ENCODE results near the gene STRADA. TPM values are rescaled to one million over a fixed set of nuclear protein-coding genes. Genes with fewer than 3 reads are reported as not detected.

Gene STRADA
- total and polyA plus RNA-seq, 10 of the 15 experiments (the other 5 are each of a cell fraction or from before 2014, with no cell fraction given) = 13.3 to 54.1 (median 44.0) TPM

DNA sequence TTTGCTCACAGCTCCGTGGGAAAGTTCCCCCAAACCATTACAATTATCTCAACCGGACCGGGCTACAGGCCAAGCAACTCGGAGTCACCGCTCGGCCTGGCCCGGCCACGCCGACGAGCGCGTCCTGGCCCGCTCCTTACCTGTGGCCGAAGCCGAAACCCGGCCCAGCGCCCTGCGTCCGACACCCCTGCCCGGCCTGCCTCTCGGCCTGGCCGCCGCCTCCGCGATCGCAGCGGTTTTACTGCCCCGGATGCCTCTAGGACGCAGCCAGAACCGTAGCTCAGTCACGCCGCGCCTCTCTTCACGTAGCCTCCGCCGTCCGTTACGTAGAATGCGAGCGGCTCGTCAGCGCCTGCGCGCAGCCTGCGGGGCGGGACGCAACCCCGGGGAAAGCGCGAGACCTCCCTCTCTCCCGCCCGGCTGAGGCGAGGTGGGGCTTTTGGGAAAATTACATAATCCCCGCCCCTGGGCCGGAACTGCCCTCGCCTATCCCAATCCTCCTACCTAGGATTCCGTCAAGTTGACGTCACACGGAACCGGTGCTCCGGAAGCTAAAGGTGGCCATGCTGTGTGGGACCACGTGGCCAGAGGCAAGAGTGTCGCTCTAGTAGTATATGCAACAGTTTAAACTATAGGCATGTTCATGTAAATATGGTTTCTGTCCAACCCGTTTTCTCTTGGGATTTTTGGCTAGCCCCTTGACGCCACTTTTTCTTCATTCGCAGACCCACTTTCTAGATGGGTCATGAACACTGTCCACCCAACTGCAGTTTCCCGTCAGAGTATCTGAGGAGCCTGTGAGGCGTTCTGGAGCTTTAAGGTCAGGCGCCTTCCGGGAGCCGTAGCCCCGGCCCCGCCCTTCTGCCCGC is 31.9 kb upstream of the STRADA start, which contains the start of gene CCDC47:
CCDC47 (minus strand) TSS at position 326 of the 869 bp plus-strand sequence. CDS start 7,422 bp downstream, outside the sequence.
- H3K79me2 ChIP-seq (ENCODE audit: control insufficient read depth, insufficient read depth, low read length) = peaks cover 90% of the 10 kb centered on the region
- peak within 1 kb of the TSS; percentile 84 for H3K27ac ChIP-seq (ENCODE audit: control insufficient read depth, insufficient read depth)
- ATAC-seq (peak; percentile 90), FAIRE-seq (peak; percentile 93), DNase-seq (ENCODE audit: low read depth, low spot score) (peak; percentile 98)
- H3K27me3 ChIP-seq (replicated peaks in 1 of 2; ENCODE audit: control insufficient read depth in 2 of 2, insufficient read depth in 2 of 2, low read length in 1 of 2) = no peaks in the 10 kb centered on the region
- intact Hi-C loops (cut with micrococcal nuclease; ENCODE audit: unreplicated experiment) = loop anchor here (1.0 to 10.0 kb wide), 5 partner anchors 32 to 149 kb away; partner anchors contain the start of genes FTSJ3, MAP3K3, PSMC5 and SMARCD2
- peak within 1 kb of the TSS; percentile 73 for H3K4me2 ChIP-seq (ENCODE audit: control insufficient read depth, insufficient read depth)
- peak within 1 kb of the TSS; percentile 94 for H3K9ac ChIP-seq (ENCODE audit: control insufficient read depth, insufficient read depth, low read length)
- peaks cover 0 to 7% of the 10 kb centered on the region in 2 experiments; a peak in 2 of 4 replicates for H3K36me3 ChIP-seq (ENCODE audit: control insufficient read depth in 2 of 2, insufficient read depth in 2 of 2, low read length in 1 of 2)
- H3K9me3 ChIP-seq (replicated peaks; ENCODE audit: control insufficient read depth, insufficient read depth, low read length) = no peaks in the 10 kb centered on the region
- in situ Hi-C loops (cut with MboI) = no loop called here
- peak within 1 kb of the TSS; percentile 84 for H2AFZ ChIP-seq (ENCODE audit: control insufficient read depth, low read depth, low read length)
- H3K4me3 ChIP-seq = peak within 1 kb of the TSS; percentile 100
- ChIA-PET SMC1A (ENCODE audit: uncharacterized antibody, unreplicated experiment) (interaction anchor here (1.0 to 2.0 kb wide), 8 partner anchors 10 to 75 kb away, joined by 3 to 10 read pairs (median 4); no protein-coding TSS in a partner anchor), POLR2A (interaction anchor here (0.6 to 6.1 kb wide), 19 partner anchors 9 to 152 kb away, joined by 3 to 49 read pairs (median 5); partner anchors contain the start of genes FTSJ3, MAP3K3, PSMC5 and SMARCD2), RAD21 (ENCODE audit: unreplicated experiment) (interaction anchor here (0.6 to 3.6 kb wide), 15 partner anchors 9 to 367 kb away, joined by 3 to 20 read pairs (median 4); partner anchors contain the start of genes MAP3K3 and STRADA), CTCF (interaction anchor here (0.7 to 2.5 kb wide), 7 partner anchors 11 to 76 kb away, joined by 3 to 8 read pairs (median 5); no protein-coding TSS in a partner anchor)
- H4K20me1 ChIP-seq (ENCODE audit: control insufficient read depth, insufficient read depth) = peaks cover 3% of the 10 kb centered on the region
- 1% methylated on average over 73 of the region's 74 CpGs for WGBS (ENCODE audit: insufficient coverage, insufficient replicate concordance, low lambda C conversion rate, missing lambda C conversion rate)
- peaks cover 3% of the 10 kb centered on the region for H3K4me1 ChIP-seq (ENCODE audit: control insufficient read depth, insufficient read depth, low read length)
- BruUV-seq (replicated peaks) = no TSS peak
- TF ChIP-seq SMAD5 (IDR thresholded peaks at IDR 0.05; ENCODE audit: low read depth) (peak; percentile 88), HDGF (IDR thresholded peaks at IDR 0.05) (peak; percentile 95), CHD1 (IDR thresholded peaks at IDR 0.05; ENCODE audit: low read depth, low read length) (no peak; the same call in 1 of the 2 replicates), ZNF24 (IDR thresholded peaks at IDR 0.05) (no peak), CHD2 (IDR thresholded peaks at IDR 0.05; ENCODE audit: borderline replicate concordance, low read depth, low read length) (peak; percentile 96), YBX1 (IDR thresholded peaks at IDR 0.05) (no peak), SPI1 (IDR thresholded peaks at IDR 0.05; ENCODE audit: borderline replicate concordance, insufficient read depth, low read depth, low read length) (no peak), ASH2L (IDR thresholded peaks at IDR 0.05; ENCODE audit: borderline replicate concordance, low read depth) (0 out of 2 replicates have a peak, but pooled peaks have one; percentile 50), RAD51 (IDR thresholded peaks at IDR 0.05) (peak; percentile 98), MTA3 (IDR thresholded peaks at IDR 0.05; ENCODE audit: borderline replicate concordance, low read length) (no peak), SMAD1 (IDR thresholded peaks at IDR 0.05; ENCODE audit: low read depth, partially characterized antibody) (peak; percentile 85), KAT2A (conservative IDR thresholded peaks at IDR 0.05; ENCODE audit: control insufficient read depth, low read depth, low read length) (no peak)
- TF ChIP-seq, protein P1, sequence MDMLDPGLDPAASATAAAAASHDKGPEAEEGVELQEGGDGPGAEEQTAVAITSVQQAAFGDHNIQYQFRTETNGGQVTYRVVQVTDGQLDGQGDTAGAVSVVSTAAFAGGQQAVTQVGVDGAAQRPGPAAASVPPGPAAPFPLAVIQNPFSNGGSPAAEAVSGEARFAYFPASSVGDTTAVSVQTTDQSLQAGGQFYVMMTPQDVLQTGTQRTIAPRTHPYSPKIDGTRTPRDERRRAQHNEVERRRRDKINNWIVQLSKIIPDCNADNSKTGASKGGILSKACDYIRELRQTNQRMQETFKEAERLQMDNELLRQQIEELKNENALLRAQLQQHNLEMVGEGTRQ (IDR thresholded peaks at IDR 0.05; ENCODE audit: borderline replicate concordance, low read depth, low read length) = peak; percentile 90
- TF ChIP-seq, protein P2, sequence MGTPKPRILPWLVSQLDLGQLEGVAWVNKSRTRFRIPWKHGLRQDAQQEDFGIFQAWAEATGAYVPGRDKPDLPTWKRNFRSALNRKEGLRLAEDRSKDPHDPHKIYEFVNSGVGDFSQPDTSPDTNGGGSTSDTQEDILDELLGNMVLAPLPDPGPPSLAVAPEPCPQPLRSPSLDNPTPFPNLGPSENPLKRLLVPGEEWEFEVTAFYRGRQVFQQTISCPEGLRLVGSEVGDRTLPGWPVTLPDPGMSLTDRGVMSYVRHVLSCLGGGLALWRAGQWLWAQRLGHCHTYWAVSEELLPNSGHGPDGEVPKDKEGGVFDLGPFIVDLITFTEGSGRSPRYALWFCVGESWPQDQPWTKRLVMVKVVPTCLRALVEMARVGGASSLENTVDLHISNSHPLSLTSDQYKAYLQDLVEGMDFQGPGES (IDR thresholded peaks at IDR 0.05) = no peak
- TF ChIP-seq, protein P3, sequence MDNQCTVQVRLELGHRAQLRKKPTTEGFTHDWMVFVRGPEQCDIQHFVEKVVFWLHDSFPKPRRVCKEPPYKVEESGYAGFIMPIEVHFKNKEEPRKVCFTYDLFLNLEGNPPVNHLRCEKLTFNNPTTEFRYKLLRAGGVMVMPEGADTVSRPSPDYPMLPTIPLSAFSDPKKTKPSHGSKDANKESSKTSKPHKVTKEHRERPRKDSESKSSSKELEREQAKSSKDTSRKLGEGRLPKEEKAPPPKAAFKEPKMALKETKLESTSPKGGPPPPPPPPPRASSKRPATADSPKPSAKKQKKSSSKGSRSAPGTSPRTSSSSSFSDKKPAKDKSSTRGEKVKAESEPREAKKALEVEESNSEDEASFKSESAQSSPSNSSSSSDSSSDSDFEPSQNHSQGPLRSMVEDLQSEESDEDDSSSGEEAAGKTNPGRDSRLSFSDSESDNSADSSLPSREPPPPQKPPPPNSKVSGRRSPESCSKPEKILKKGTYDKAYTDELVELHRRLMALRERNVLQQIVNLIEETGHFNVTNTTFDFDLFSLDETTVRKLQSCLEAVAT (IDR thresholded peaks at IDR 0.05) = peak; percentile 82
- TF ChIP-seq, protein P4, sequence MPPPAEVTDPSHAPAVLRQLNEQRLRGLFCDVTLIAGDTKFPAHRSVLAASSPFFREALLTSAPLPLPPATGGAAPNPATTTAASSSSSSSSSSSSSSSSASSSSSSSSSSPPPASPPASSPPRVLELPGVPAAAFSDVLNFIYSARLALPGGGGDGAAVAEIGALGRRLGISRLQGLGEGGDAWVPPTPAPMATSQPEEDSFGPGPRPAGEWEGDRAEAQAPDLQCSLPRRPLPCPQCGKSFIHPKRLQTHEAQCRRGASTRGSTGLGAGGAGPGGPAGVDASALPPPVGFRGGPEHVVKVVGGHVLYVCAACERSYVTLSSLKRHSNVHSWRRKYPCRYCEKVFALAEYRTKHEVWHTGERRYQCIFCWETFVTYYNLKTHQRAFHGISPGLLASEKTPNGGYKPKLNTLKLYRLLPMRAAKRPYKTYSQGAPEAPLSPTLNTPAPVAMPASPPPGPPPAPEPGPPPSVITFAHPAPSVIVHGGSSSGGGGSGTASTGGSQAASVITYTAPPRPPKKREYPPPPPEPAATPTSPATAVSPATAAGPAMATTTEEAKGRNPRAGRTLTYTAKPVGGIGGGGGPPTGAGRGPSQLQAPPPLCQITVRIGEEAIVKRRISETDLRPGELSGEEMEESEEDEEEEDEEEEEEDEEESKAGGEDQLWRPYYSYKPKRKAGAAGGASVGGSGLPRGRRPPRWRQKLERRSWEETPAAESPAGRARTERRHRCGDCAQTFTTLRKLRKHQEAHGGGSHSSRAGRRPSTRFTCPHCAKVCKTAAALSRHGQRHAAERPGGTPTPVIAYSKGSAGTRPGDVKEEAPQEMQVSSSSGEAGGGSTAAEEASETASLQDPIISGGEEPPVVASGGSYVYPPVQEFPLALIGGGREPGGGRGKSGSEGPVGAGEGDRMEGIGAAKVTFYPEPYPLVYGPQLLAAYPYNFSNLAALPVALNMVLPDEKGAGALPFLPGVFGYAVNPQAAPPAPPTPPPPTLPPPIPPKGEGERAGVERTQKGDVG (CRISPR knock-in tag; IDR thresholded peaks at IDR 0.05) = no peak
